PC-3 (cell line): ENCODE results near the gene CD8A. TPM values are rescaled to one million over a fixed set of nuclear protein-coding genes. Genes with fewer than 3 reads are reported as not detected.

ENCODE experiments used
- ATAC-seq: fragments of 200-7000 bp; cut with Tn5 transposase; 2 replicates; pipeline ENCODE4 v1.9.1; 2020; ENCODE audit warnings: mild to moderate bottlenecking, moderate library complexity
- BruUV-seq: library from RNA; stranded (reverse); fragments of 400-500 nt; replicated peaks from 2 replicates; lab custom pipeline; 2021; lab: Mats Ljungman, UMichigan
- CTCF ChIA-PET: fragments of 300-600 bp; sonication (Branson Sonifier 250); formaldehyde crosslinking; loops from one replicate; lab custom pipeline; 2022; ENCODE audit warnings: antibody characterized with exemption; lab: Charles Lee
- POLR2A ChIA-PET: fragments of 300-600 bp; sonication (Branson Sonifier 250); formaldehyde crosslinking; loops from one replicate; lab custom pipeline; 2022; ENCODE audit warnings: antibody characterized with exemption; ENCODE audit not compliant: unreplicated experiment; lab: Charles Lee
- DNase-seq: peaks from one replicate; pipeline ENCODE4 v3.0.0-alpha.2; 2015
- H2AFZ ChIP-seq: fragments of 300-600 bp; sonication (generic); 2 replicates; pipeline ENCODE4 v1.6.0; 2016; ENCODE audit warnings: antibody characterized with exemption, low read length
- H3F3A ChIP-seq: fragments of 300-600 bp; sonication (generic); one replicate; pipeline ENCODE4 v1.6.0; 2017; ENCODE audit warnings: antibody characterized with exemption, low read length, control low read depth, mild to moderate bottlenecking; ENCODE audit not compliant: unreplicated experiment
- H3K27ac ChIP-seq: fragments of 300-600 bp; sonication (generic); 2 replicates; pipeline ENCODE4 v1.5.1; 2016; ENCODE audit warnings: mild to moderate bottlenecking, low read length
- H3K27me3 ChIP-seq: fragments of 300-600 bp; sonication (generic); 2 replicates; pipeline ENCODE4 v1.6.1; 2016; ENCODE audit warnings: low read length, mixed read lengths
- H3K36me3 ChIP-seq: fragments of 300-600 bp; sonication (generic); 2 replicates; pipeline ENCODE4 v1.6.1; 2016; ENCODE audit warnings: low read depth, mixed run types, low read length, mixed read lengths
- H3K4me1 ChIP-seq: fragments of 300-600 bp; sonication (generic); 2 replicates; pipeline ENCODE4 v1.5.1; 2016; ENCODE audit warnings: low read length; ENCODE audit not compliant: insufficient read depth
- H3K4me2 ChIP-seq: fragments of 300-600 bp; sonication (generic); 2 replicates; pipeline ENCODE4 v1.6.0; 2016; ENCODE audit warnings: low read length
- H3K4me3 ChIP-seq: fragments of 300-600 bp; sonication (generic); 2 replicates; pipeline ENCODE4 v1.5.1; 2016; ENCODE audit warnings: mild to moderate bottlenecking, low read length, mixed read lengths
- H3K79me2 ChIP-seq: fragments of 300-600 bp; sonication (generic); 2 replicates; pipeline ENCODE4 v1.6.1; 2017; ENCODE audit warnings: low read length, mixed read lengths
- H3K9ac ChIP-seq: fragments of 300-600 bp; sonication (generic); 2 replicates; pipeline ENCODE4 v1.6.0; 2016; ENCODE audit warnings: mild to moderate bottlenecking, low read length
- H3K9me2 ChIP-seq: fragments of 300-600 bp; sonication (generic); replicated peaks from 2 replicates; pipeline ENCODE4 v1.6.1; 2016; ENCODE audit warnings: mixed run types, low read length, mixed read lengths
- H3K9me3 ChIP-seq: fragments of 300-600 bp; sonication (generic); 2 replicates; pipeline ENCODE4 v1.6.1; 2016; ENCODE audit warnings: low read length, mixed read lengths
- H4K20me1 ChIP-seq: fragments of 300-600 bp; sonication (generic); 2 replicates; pipeline ENCODE4 v1.6.1; 2016; ENCODE audit warnings: low read length, mixed read lengths
- CTCF ChIP-seq: fragments of 300-600 bp; sonication (generic); conservative IDR thresholded peaks from 2 replicates; pipeline ENCODE4 v1.5.1; 2017; ENCODE audit warnings: antibody characterized with exemption, low read depth, mild to moderate bottlenecking, low read length
- EZH2 ChIP-seq: fragments of 300-600 bp; sonication (generic); IDR thresholded peaks from one replicate; pipeline ENCODE4 v1.6.1; 2017; ENCODE audit warnings: antibody characterized with exemption, mild to moderate bottlenecking, low read length; ENCODE audit not compliant: unreplicated experiment
- EZH2phosphoT487 ChIP-seq: fragments of 300-600 bp; sonication (generic); IDR thresholded peaks from 2 replicates; pipeline ENCODE4 v1.6.1; 2018; ENCODE audit warnings: mild to moderate bottlenecking, antibody characterized with exemption, low read length, borderline replicate concordance
- intact Hi-C: fragments of 100-400 bp; cut with micrococcal nuclease; formaldehyde crosslinking; loops from 2 replicates; pipeline ENCODE4 v1.9.0; 2023
- total RNA-seq: library from RNA; depleted of rRNA; stranded (reverse); fragments of >200 nt; gene quantifications from 2 replicates; pipeline ENCODE4 v1.2.3, GENCODE V29; 2014

The CD8A gene
- total RNA-seq, 1 experiment from 2014 or later = 0.18 TPM

- TF ChIP-seq EZH2phosphoT487 = no peak
- TF ChIP-seq EZH2 = no peak
- TF ChIP-seq CTCF = no peak
- H3F3A ChIP-seq = no peaks in the 10 kb centered on the region
Measured at GRCh38 chr2:86768189-86768949, 22.3 kb downstream of the CD8A start.

DNA sequence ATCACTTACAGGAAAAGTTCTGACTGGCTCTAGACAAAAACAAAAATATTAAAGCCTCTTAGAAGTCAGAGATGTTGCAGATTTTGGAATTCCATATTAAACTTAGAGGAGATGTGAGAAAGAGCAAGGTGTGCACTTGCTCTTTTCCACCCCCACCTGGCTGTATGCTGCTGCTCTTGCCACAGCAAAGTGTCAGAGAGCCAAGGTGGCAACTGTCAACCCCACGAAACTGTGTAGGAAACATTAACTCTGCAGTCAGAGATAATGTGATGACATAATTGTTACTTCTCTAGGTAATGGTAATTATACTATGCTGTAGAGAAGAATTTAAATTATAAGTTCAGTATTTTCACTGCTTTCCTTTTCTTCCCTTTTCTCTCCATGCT, 25.4 kb downstream of the CD8A start:
- CTCF ChIA-PET = interaction anchor here (0.6 kb wide), 1 partner anchor 11 kb away, joined by 4 read pairs; no protein-coding TSS in a partner anchor
- Histone ChIP-seq H3K4me1 (no peaks in the 10 kb centered on the region), H4K20me1 (no peaks in the 10 kb centered on the region), H3F3A (no peaks in the 10 kb centered on the region), H3K9me2 (no peaks in the 10 kb centered on the region), H3K27me3 (no peaks in the 10 kb centered on the region), H3K79me2 (no peaks in the 10 kb centered on the region), H3K4me2 (no peak overlapping the region), H2AFZ (no peak overlapping the region), H3K9ac (no peak overlapping the region), H3K27ac (no peak overlapping the region), H3K9me3 (no peaks in the 10 kb centered on the region), H3K4me3 (no peak overlapping the region), H3K36me3 (peaks cover 12% of the 10 kb centered on the region)
- DNase-seq = no peak
- ATAC-seq = no peak
- TF ChIP-seq EZH2 (no peak), EZH2phosphoT487 (no peak), CTCF (no peak)
- intact Hi-C loops = loop anchor here (2.0 kb wide), 1 partner anchor 43 kb away; no protein-coding TSS in a partner anchor
- BruUV-seq = no TSS peak
- POLR2A ChIA-PET = no interaction called here

More at GRCh38 chr2:86768189-86768949, 22.3 kb downstream of the CD8A start:
- no peak overlapping the region for H3K27ac ChIP-seq
- H3K4me2 ChIP-seq = no peak overlapping the region
- no peak overlapping the region for H3K4me3 ChIP-seq
- no peak overlapping the region for H3K9ac ChIP-seq
- BruUV-seq = no TSS peak
- no peaks in the 10 kb centered on the region for H3K27me3 ChIP-seq
- no peak for ATAC-seq
- no peaks in the 10 kb centered on the region for H3K79me2 ChIP-seq
- no peaks in the 10 kb centered on the region for H3K9me3 ChIP-seq
- ChIA-PET CTCF (no interaction called here), POLR2A (no interaction called here)
- H3K4me1 ChIP-seq = no peaks in the 10 kb centered on the region
- no peaks in the 10 kb centered on the region for H3K9me2 ChIP-seq
- intact Hi-C loops = no loop called here
- H2AFZ ChIP-seq = no peak overlapping the region
- H3K36me3 ChIP-seq = peaks cover 16% of the 10 kb centered on the region
- no peaks in the 10 kb centered on the region for H4K20me1 ChIP-seq
- no peak for DNase-seq
